ENCODE results near the gene MLLT1.

MLLT1 gene

GRCh38 chr19:6220385-6221191 is 59.2 kb downstream of the MLLT1 start:
- no peak for DNase-seq

- no peak for DNase-seq
Observed at GRCh38 chr19:6219586-6220290, 60.0 kb downstream of the MLLT1 start.

- DNase-seq, result no peak
Observed at GRCh38 chr19:6219147-6219525, 60.6 kb downstream of the MLLT1 start.

- peak; percentile 80 for DNase-seq
Observed at GRCh38 chr19:6218491-6219146, 61.2 kb downstream of the MLLT1 start.

- no peak for DNase-seq
Observed at GRCh38 chr19:6217752-6218334, 61.9 kb downstream of the MLLT1 start.

GRCh38 chr19:6216996-6217751 is 62.6 kb downstream of the MLLT1 start:
- no peak for DNase-seq

- no peak for DNase-seq
Observed at GRCh38 chr19:6216236-6216995, 63.4 kb downstream of the MLLT1 start.

GRCh38 chr19:6215701-6216235 is 64.0 kb downstream of the MLLT1 start:
- no peak for DNase-seq

- DNase-seq, result no peak
Observed at GRCh38 chr19:6214881-6215541, 64.8 kb downstream of the MLLT1 start.

GRCh38 chr19:6213696-6214641 is 65.8 kb downstream of the MLLT1 start:
- DNase-seq, result no peak

GRCh38 chr19:6213266-6213595 is 66.5 kb downstream of the MLLT1 start:
- DNase-seq, result no peak

GRCh38 chr19:6212403-6213265 is 67.1 kb downstream of the MLLT1 start:
- DNase-seq, result no peak

GRCh38 chr19:6211632-6212402 is 68.0 kb downstream of the MLLT1 start:
- no peak for DNase-seq

- DNase-seq, result no peak
Observed at GRCh38 chr19:6210721-6211600, 68.8 kb downstream of the MLLT1 start.

GRCh38 chr19:6210091-6210490 is 69.7 kb downstream of the MLLT1 start:
- no peak for DNase-seq

- DNase-seq, result no peak
Observed at GRCh38 chr19:6209680-6210079, 70.1 kb downstream of the MLLT1 start.

GRCh38 chr19:6209233-6209632 is 70.5 kb downstream of the MLLT1 start:
- no peak for DNase-seq

All from activated T-cell treated with anti-CD3 and anti-CD28 coated beads for 4 hours (primary cell).